Immature natural killer cell (primary cell): Measurements from ENCODE around the gene HMGXB4. TPM values are rescaled to one million over a fixed set of nuclear protein-coding genes. Genes with fewer than 3 reads are reported as not detected.
A peak's percentile ranks its signal among the peaks of the same experiment; 100 is the strongest.
"Not testable (repeated sequence)": the region's sequence is repeated elsewhere in the genome, so short reads cannot be mapped to it uniquely, and the experiment has no call there.

Experiments used
- DNase-seq, 3 donors: peaks; one replicate each; pipeline ENCODE4 v3.0.0; 2022; ENCODE audit warnings: mixed read lengths in 1 of 3
- H3K27ac Mint-ChIP-seq, 6 donors: one replicate each; pipeline ENCODE4 v1.8.0; 2020; ENCODE audit warnings: mixed read lengths in 6 of 6, mild to moderate bottlenecking in 5 of 6, inconsistent platforms in 4 of 6, moderate library complexity in 3 of 6
- H3K27me3 Mint-ChIP-seq, 3 donors: one replicate each; pipeline ENCODE4 v1.8.0; 2020 to 2021; ENCODE audit warnings: low read depth in 3 of 3, mild to moderate bottlenecking in 3 of 3, mixed read lengths in 3 of 3, moderate library complexity in 3 of 3, inconsistent platforms in 1 of 3
- H3K36me3 Mint-ChIP-seq, 3 donors: one replicate each; pipeline ENCODE4 v1.8.0; 2020; ENCODE audit warnings: mixed read lengths in 3 of 3, inconsistent platforms in 2 of 3, mild to moderate bottlenecking in 2 of 3
- H3K4me1 Mint-ChIP-seq, 2 donors: one replicate each; pipeline ENCODE4 v1.8.0; 2020; ENCODE audit warnings: inconsistent platforms in 2 of 2, mild to moderate bottlenecking in 2 of 2, mixed read lengths in 2 of 2, moderate library complexity in 1 of 2
- H3K4me3 Mint-ChIP-seq, 5 donors: one replicate each; pipeline ENCODE4 v1.8.0; 2020; ENCODE audit warnings: mild to moderate bottlenecking in 5 of 5, mixed read lengths in 5 of 5, inconsistent platforms in 3 of 5, moderate library complexity in 3 of 5
- H3K9me3 Mint-ChIP-seq, 6 donors: one replicate each; pipeline ENCODE4 v1.8.0; 2020; ENCODE audit warnings: mild to moderate bottlenecking in 6 of 6, mixed read lengths in 6 of 6, inconsistent platforms in 4 of 6, moderate library complexity in 3 of 6
- polyA plus RNA-seq, 3 donors: library from polyadenylated mRNA; unstranded; fragments of 300-500 nt; fragmentation: Illumina TruSeq; gene quantifications; one replicate each; pipeline ENCODE4 v1.2.3, GENCODE V29; 2021

HMGXB4 gene
- polyA plus RNA-seq, 3 donors from 2014 or later, result 13.1 to 16.0 (median 15.3) TPM

DNA sequence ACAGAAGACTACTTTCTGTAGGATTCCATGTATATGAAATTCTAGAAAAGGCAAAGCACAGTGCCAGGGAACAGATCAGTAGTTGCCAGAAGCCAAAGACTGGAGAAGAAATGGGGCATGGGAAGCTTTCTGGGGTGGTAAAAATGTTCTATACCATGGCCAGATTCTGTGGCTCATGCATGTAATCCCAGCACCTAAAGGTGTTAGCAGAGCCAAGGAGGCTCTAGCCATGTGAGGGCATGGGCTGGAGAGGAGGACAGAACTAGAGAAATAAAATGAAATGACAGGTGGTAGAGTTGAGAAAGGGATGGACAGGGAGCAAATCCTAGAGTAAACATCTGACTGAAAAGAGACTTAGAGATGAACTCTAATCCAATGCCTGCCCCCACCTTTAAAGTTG is 26.9 kb upstream of the HMGXB4 start:
- H3K27ac Mint-ChIP-seq, result no peak overlapping the region
- H3K4me1 Mint-ChIP-seq, result peaks cover 0 to 7% of the 10 kb centered on the region in 2 donors

DNA sequence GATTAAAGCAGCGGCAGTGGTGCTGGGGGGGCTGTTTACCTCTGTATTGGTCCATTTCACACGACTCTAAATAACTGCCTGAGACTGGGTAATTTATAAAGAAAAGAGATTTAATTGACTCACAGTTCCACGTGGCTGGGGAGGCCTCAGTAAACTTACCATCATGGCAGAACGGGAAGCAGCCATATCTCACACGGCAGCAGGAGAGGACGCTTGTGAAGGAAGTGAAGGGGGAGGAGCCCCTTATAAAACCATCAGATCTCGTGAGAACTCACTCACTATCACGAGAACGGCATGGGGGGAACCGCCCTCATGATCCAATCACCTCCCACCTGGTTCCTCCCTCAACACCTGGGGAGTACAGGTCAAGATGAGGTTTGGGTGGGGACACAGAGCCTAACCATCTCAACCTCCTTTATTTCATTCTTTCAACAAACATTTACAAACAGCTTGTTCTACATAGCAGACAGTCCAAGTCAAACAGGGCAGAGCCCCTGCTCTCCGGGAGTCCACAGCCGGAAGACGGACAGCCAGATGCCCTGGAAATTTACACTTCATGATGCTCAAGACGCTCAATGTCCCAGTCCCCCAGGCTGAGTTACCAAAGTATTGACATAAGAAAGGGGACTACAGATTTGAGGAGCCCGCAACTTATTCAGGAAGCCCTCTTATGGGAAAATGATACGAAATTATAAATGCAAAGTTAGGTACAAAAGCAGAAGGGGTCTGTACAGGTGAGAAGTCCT is 26.3 kb upstream of the HMGXB4 start:
- H3K9me3 Mint-ChIP-seq, result no peaks in the 10 kb centered on the region
- peaks cover 0 to 7% of the 10 kb centered on the region in 2 donors for H3K4me1 Mint-ChIP-seq
- H3K27ac Mint-ChIP-seq, result no peak overlapping the region
- DNase-seq, result no peak
- peak overlapping the region in 1 of 5 donors; percentile 57 for H3K4me3 Mint-ChIP-seq
- peaks cover 1 to 20% (median 4%) of the 10 kb centered on the region in 3 donors for H3K27me3 Mint-ChIP-seq
- H3K36me3 Mint-ChIP-seq, result no peaks in the 10 kb centered on the region

More for the DNA sequence above, 26.9 kb upstream of the HMGXB4 start:
- Mint-ChIP-seq H3K27me3 (peaks cover 1 to 16% (median 4%) of the 10 kb centered on the region in 3 donors), H3K9me3 (no peaks in the 10 kb centered on the region), H3K36me3 (no peaks in the 10 kb centered on the region), H3K4me3 (peak overlapping the region in 1 of 5 donors; percentile 28)
- no peak for DNase-seq

GRCh38 chr22:35231585-35232084 is 25.7 kb upstream of the HMGXB4 start:
- no peaks in the 10 kb centered on the region for H3K36me3 Mint-ChIP-seq
- no peak overlapping the region for H3K27ac Mint-ChIP-seq
- peaks cover 1 to 20% (median 4%) of the 10 kb centered on the region in 3 donors for H3K27me3 Mint-ChIP-seq
- DNase-seq, result peak; percentile 26 to 47 (median 35)
- H3K4me1 Mint-ChIP-seq, result peaks cover 0 to 7% of the 10 kb centered on the region in 2 donors
- H3K4me3 Mint-ChIP-seq, result no peak overlapping the region
- H3K9me3 Mint-ChIP-seq, result no peaks in the 10 kb centered on the region

DNA sequence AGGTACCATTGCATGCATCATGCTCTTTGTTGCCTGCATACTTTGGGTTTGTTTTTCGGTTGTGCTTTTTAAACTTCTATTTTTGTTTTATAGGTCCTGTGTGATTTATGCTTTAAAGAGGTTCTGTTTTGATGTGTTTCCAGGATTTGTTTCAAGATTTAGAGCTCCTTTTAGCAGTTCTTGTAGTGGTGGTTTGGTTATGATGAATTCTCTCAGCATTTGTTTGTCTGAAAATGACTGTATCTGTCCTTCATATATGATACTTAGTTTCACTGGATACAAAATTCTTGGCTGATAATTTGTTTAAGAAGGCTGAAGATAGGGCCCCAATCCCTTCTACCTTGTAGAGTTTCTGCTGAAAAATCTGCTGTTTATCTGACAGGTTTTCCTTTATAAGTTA is 18.5 kb upstream of the HMGXB4 start:
- peaks cover 5 to 20% (median 8%) of the 10 kb centered on the region in 3 donors for H3K27me3 Mint-ChIP-seq
- not testable (repeated sequence) for H3K36me3 Mint-ChIP-seq, H3K9me3 Mint-ChIP-seq, H3K4me1 Mint-ChIP-seq, H3K27ac Mint-ChIP-seq, H3K4me3 Mint-ChIP-seq, DNase-seq

- H3K9me3 Mint-ChIP-seq, H3K4me1 Mint-ChIP-seq, H3K36me3 Mint-ChIP-seq, H3K27ac Mint-ChIP-seq, H3K4me3 Mint-ChIP-seq, DNase-seq: not testable (repeated sequence)
- H3K27me3 Mint-ChIP-seq, result peaks cover 4 to 27% (median 6%) of the 10 kb centered on the region in 3 donors
Observed at GRCh38 chr22:35244507-35244906, 12.8 kb upstream of the HMGXB4 start.

- DNase-seq, result no peak
- no peaks in the 10 kb centered on the region for H3K4me1 Mint-ChIP-seq
- no peak overlapping the region for H3K27ac Mint-ChIP-seq
- no peaks in the 10 kb centered on the region for H3K36me3 Mint-ChIP-seq
- no peaks in the 10 kb centered on the region for H3K9me3 Mint-ChIP-seq
- no peak overlapping the region for H3K4me3 Mint-ChIP-seq
- H3K27me3 Mint-ChIP-seq, result peaks cover 1 to 9% (median 4%) of the 10 kb centered on the region in 3 donors
Observed at GRCh38 chr22:35250156-35250555, 7.1 kb upstream of the HMGXB4 start.

DNA sequence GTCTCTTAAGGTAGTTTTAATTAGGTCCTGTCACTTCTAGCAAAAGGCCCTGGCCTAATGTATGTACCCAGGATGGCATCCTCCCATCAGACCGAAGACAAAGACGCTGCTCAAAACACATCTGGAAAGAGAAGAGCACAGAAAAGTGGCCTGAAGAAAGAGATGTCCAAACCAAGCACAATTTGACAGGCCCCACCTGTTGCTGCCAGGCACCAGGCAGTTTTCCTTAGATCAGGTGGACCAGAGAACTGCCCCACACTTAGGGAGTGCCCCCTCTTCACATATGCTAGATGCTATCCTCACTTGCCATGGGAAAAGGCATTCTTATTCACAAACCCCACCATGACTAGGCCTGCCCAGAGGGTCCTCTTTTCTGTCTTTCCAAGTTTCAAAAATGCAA is 3.3 kb upstream of the HMGXB4 start:
- H3K36me3 Mint-ChIP-seq, result no peaks in the 10 kb centered on the region
- H3K27me3 Mint-ChIP-seq, result peaks cover 7 to 11% (median 9%) of the 10 kb centered on the region in 3 donors
- no peak for DNase-seq
- H3K4me1 Mint-ChIP-seq, result peaks cover 18 to 20% of the 10 kb centered on the region in 2 donors
- no peak overlapping the region for H3K4me3 Mint-ChIP-seq
- no peaks in the 10 kb centered on the region for H3K9me3 Mint-ChIP-seq
- no peak overlapping the region for H3K27ac Mint-ChIP-seq

DNA sequence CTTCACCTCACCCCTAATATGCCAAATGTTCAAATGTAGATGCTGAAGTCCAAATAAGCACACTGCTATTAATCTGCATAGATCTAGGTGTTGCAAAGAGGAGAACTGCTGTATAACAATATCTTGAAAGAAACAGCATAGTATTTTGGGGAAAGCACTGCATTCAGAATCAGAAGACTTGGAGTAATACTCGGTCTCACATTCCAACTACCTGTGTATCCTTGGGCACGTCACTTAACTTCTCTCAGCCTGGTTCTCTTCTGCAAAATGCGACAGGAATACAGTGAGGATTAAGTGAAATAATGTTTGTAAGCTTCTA is 332 bp upstream of the HMGXB4 start:
- H3K4me3 Mint-ChIP-seq, result peak overlapping the region; percentile 90 to 94 (median 93)
- H3K27ac Mint-ChIP-seq, result peak overlapping the region; percentile 84 to 96 (median 96)
- H3K9me3 Mint-ChIP-seq, result no peaks in the 10 kb centered on the region
- peaks cover 18 to 30% of the 10 kb centered on the region in 2 donors for H3K4me1 Mint-ChIP-seq
- H3K27me3 Mint-ChIP-seq, result peaks cover 7 to 9% (median 9%) of the 10 kb centered on the region in 3 donors
- H3K36me3 Mint-ChIP-seq, result no peaks in the 10 kb centered on the region
- DNase-seq, result no peak

DNA sequence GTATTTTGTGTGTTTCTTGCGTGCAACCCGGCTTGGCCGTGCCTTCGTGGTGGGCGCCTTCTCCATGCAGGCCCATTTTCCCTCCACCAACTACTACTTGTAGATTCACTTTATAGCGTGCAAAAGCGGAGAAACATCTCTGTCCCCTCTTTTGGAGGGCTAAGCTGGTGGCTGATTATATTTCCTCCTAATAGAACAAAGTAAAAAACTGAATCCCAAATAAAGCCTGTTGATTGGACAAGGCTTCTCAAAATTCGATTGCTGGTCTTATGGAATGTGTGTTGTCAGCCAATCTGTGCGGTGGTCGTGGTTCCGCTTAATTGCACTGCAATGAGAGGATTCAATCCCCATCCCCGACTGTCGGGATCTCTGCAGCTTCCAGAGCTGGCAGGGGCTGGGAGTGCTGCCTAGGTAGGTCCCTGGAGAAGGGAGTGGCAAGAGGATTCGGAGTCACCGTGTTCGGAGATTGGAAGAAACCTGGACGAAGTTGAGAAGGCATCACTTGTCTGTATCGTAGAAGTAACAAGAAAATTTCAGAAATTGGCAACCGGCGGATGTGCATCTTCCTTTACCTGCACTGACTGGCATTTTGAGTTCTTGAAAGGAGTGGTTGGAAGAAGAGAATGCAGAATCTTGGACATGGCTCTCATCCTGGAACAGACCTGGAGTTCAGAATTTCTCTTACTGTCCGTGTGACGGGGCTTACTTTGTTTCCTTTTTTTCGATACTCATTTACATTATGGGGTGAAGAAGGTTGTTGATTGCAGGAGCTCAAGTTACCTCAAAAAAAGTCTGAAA is 1.1 kb downstream of the HMGXB4 start:
- H3K27ac Mint-ChIP-seq, result peak overlapping the region; percentile 83 to 95 (median 92)
- H3K36me3 Mint-ChIP-seq, result peaks cover 0 to 6% (median 0%) of the 10 kb centered on the region in 3 donors
- no peak for DNase-seq
- H3K27me3 Mint-ChIP-seq, result peaks cover 7 to 9% (median 9%) of the 10 kb centered on the region in 3 donors
- H3K4me3 Mint-ChIP-seq, result peak overlapping the region; percentile 88 to 93 (median 92)
- H3K9me3 Mint-ChIP-seq, result no peaks in the 10 kb centered on the region
- peaks cover 18 to 30% of the 10 kb centered on the region in 2 donors for H3K4me1 Mint-ChIP-seq

GRCh38 chr22:35264986-35265385 is 7.7 kb downstream of the HMGXB4 start:
- Mint-ChIP-seq H3K27ac (no peak overlapping the region), H3K36me3 (peaks cover 25 to 46% (median 32%) of the 10 kb centered on the region in 3 donors)
- no peak for DNase-seq

DNA sequence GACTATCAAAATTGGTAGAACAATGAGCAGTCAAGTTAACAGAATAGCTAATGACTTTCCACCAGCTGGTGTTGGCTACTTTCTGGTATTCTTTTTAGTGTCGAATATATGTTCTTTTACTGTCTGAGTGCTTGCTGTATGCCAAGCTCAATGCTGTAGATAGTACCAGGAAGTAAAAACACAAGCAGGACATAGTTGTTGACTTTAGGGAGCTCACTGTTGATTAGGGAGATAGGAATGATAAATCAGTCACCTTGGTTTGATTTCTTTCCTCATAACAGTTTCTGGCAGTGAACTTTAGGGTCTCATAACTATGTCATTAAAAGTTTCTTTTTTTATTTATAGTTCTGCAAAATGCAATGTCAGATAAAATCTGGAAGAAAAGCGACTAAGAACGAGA is 9.0 kb downstream of the HMGXB4 start:
- DNase-seq, result no peak
- no peaks in the 10 kb centered on the region for H3K4me1 Mint-ChIP-seq
- H3K36me3 Mint-ChIP-seq, result peaks cover 25 to 49% (median 32%) of the 10 kb centered on the region in 3 donors
- H3K9me3 Mint-ChIP-seq, result no peaks in the 10 kb centered on the region
- H3K27me3 Mint-ChIP-seq, result peaks cover 0 to 2% (median 0%) of the 10 kb centered on the region in 3 donors
- no peak overlapping the region for H3K27ac Mint-ChIP-seq
- no peak overlapping the region for H3K4me3 Mint-ChIP-seq

More at GRCh38 chr22:35264986-35265385, 7.7 kb downstream of the HMGXB4 start:
- Mint-ChIP-seq H3K4me3 (no peak overlapping the region), H3K9me3 (no peaks in the 10 kb centered on the region), H3K27me3 (peaks cover 0 to 2% (median 0%) of the 10 kb centered on the region in 3 donors), H3K4me1 (no peaks in the 10 kb centered on the region)

DNA sequence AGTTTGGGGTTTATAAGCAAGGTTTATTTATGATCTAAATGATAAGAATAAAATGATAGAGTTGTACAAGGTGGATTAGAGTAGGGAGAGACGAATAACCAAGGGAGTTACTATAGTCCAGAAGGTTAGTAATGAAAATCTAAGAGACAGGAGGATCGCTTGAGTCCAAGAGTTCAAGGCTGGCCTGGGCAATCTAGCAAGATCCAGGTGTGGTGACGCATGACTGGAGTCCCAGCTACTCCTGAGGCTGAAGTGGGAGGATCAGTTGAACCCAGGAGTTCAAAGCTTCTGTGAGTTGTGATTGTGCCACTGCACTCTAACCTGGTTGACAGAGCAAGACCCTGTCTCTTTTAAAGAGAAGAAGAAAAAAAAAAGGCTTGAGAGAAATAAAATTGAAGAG is 12.3 kb downstream of the HMGXB4 start:
- Mint-ChIP-seq H3K4me1 (peaks cover 4 to 8% of the 10 kb centered on the region in 2 donors), H3K4me3 (no peak overlapping the region), H3K27me3 (peaks cover 0 to 2% (median 0%) of the 10 kb centered on the region in 3 donors), H3K36me3 (peaks cover 20 to 40% (median 23%) of the 10 kb centered on the region in 3 donors), H3K9me3 (no peaks in the 10 kb centered on the region), H3K27ac (no peak overlapping the region)
- DNase-seq, result no peak

DNA sequence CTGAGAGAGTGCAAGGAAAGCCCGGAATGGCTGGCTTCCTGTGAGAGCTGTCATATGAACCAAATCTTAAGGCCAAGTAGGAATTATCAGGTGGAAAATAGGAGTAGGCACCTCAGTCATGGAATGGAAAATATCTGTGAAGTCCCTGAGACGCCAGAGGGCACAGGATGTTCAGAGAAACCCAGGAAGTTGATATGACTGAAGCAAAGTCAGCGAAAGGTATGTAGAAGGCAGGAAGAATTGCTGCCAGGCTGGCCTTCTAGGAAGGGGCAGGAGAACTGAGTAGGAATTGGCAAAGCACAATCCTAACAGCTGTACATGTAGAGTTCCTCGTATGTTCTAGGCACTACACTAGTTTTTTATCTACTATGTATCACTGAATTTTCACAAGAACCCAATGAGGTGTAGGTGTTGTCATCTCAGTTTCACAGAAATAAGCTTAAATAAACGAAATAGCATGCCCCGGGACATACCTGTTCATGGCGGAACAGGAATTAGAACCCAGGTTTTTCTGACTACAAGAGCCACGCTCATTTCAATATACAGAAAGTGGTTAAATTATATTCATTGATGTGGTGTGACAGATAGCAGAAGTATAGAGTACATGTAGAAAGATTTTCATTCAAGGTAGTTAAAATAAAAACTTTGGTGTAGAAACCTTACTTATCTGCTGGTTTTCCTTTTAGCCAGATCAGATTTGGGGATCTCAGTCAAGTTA is 17.0 kb downstream of the HMGXB4 start:
- no peak overlapping the region for H3K4me3 Mint-ChIP-seq
- peaks cover 4 to 8% of the 10 kb centered on the region in 2 donors for H3K4me1 Mint-ChIP-seq
- DNase-seq, result no peak
- H3K9me3 Mint-ChIP-seq, result no peaks in the 10 kb centered on the region
- peaks cover 4 to 25% (median 8%) of the 10 kb centered on the region in 3 donors for H3K36me3 Mint-ChIP-seq
- peaks cover 0 to 1% (median 0%) of the 10 kb centered on the region in 3 donors for H3K27me3 Mint-ChIP-seq
- peak overlapping the region in 1 of 6 donors; percentile 23 for H3K27ac Mint-ChIP-seq
